GM12878 (cell line): ENCODE measurements around the gene LDLR.

Experiments
- ATF2 ChIP-seq: IDR thresholded peaks from 2 replicates; pipeline ENCODE4 v1.6.1; 2012; ENCODE audit warnings: low read length, inconsistent platforms
- BRCA1 ChIP-seq: IDR thresholded peaks from 2 replicates; pipeline ENCODE4 v1.6.1; 2011; ENCODE audit warnings: low read depth, low read length, improper control_type of control experiment
- KAT2A ChIP-seq: conservative IDR thresholded peaks from 2 replicates; pipeline ENCODE4 v1.6.1; 2011; ENCODE audit warnings: low read depth, low read length; ENCODE audit not compliant: control insufficient read depth
- POLR2A ChIP-seq: IDR thresholded peaks from 2 replicates; pipeline ENCODE4 v1.6.1; 2011; ENCODE audit warnings: low read depth, mild to moderate bottlenecking, low read length
- RAD21 ChIP-seq: IDR thresholded peaks from 2 replicates; pipeline ENCODE4 v1.6.1; 2011; ENCODE audit warnings: mild to moderate bottlenecking, low read depth, low read length, moderate library complexity; ENCODE audit not compliant: insufficient read depth
- TARDBP ChIP-seq: IDR thresholded peaks from 2 replicates; pipeline ENCODE4 v1.6.1; 2016; ENCODE audit warnings: borderline replicate concordance

GRCh38 chr19:11165486-11166030 is 76.3 kb downstream of the LDLR start:
- TF ChIP-seq ATF2 = no peak
- TF ChIP-seq TARDBP = no peak
- no peak for TF ChIP-seq RAD21
- no peak for TF ChIP-seq POLR2A
- no peak for TF ChIP-seq KAT2A
- no peak for TF ChIP-seq BRCA1
